Pulmonary artery endothelial cell (primary cell): Measurements from ENCODE around the gene HARS1. TPM values are rescaled to one million over a fixed set of nuclear protein-coding genes. Genes with fewer than 3 reads are reported as not detected.
"Not testable (repeated sequence)": the region's sequence is repeated elsewhere in the genome, so short reads cannot be mapped to it uniquely, and the experiment has no call there.

Experiments
- DNase-seq: peaks from one replicate; pipeline ENCODE4 v3.0.0-alpha.2; 2011; ENCODE audit warnings: low read depth, low spot score
- total RNA-seq: library from RNA; depleted of rRNA; stranded (reverse); fragments of >200 nt; gene quantifications from 2 replicates; pipeline ENCODE4 v1.2.3, GENCODE V29; 2014

The HARS1 gene
- 92.7 and 110 TPM in 2 replicates for total RNA-seq

GRCh38 chr5:140690941-140691924 lies at the start of gene HARS1, which contains the start of gene HARS2:
TSS of gene HARS1 (minus strand) at chr5:140691370. CDS start at chr5:140691304, 66 bp downstream.
TSS of gene HARS2 (plus strand) at chr5:140691455. CDS start at chr5:140691649, 194 bp downstream.
- peak; percentile 81 for DNase-seq

- DNase-seq = no peak
Measured at GRCh38 chr5:140737486-140737885, 46.3 kb upstream of the HARS1 start.

GRCh38 chr5:140734354-140734753 lies 43.2 kb upstream of the HARS1 start:
- DNase-seq = no peak

GRCh38 chr5:140733098-140733497 lies 41.9 kb upstream of the HARS1 start:
- DNase-seq = no peak

- peak; percentile 49 for DNase-seq
Measured at GRCh38 chr5:140725799-140726471, 34.8 kb upstream of the HARS1 start.

- not testable (repeated sequence) for DNase-seq
Measured at GRCh38 chr5:140721395-140721794, 30.2 kb upstream of the HARS1 start.

- DNase-seq = not testable (repeated sequence)
Measured at GRCh38 chr5:140720738-140721137, 29.6 kb upstream of the HARS1 start.

- no peak for DNase-seq
Measured at GRCh38 chr5:140718266-140718592, 27.1 kb upstream of the HARS1 start.

GRCh38 chr5:140716238-140716637 lies 25.1 kb upstream of the HARS1 start:
- DNase-seq = not testable (repeated sequence)

- no peak for DNase-seq
Measured at GRCh38 chr5:140713562-140714094, 22.5 kb upstream of the HARS1 start.

- no peak for DNase-seq
Measured at GRCh38 chr5:140711794-140712193, 20.6 kb upstream of the HARS1 start.

- DNase-seq = peak; percentile 92
Measured at GRCh38 chr5:140710899-140711552, 19.9 kb upstream of the HARS1 start.

- DNase-seq = not testable (repeated sequence)
Measured at GRCh38 chr5:140708787-140709186, 17.6 kb upstream of the HARS1 start.

GRCh38 chr5:140707812-140708211 lies 16.6 kb upstream of the HARS1 start:
- no peak for DNase-seq

GRCh38 chr5:140700177-140701144 lies 9.3 kb upstream of the HARS1 start, which contains the start of gene ZMAT2:
TSS of gene ZMAT2 (plus strand) at chr5:140700447. CDS start at chr5:140700461, 14 bp downstream.
- peak; percentile 97 for DNase-seq

- DNase-seq = no peak
Measured at GRCh38 chr5:140696891-140697492, 5.8 kb upstream of the HARS1 start.

GRCh38 chr5:140694276-140694675 lies 3.1 kb upstream of the HARS1 start:
- DNase-seq = no peak

GRCh38 chr5:140690376-140690932 lies 716 bp downstream of the HARS1 start:
- DNase-seq = no peak

GRCh38 chr5:140678993-140679392 lies 12.2 kb downstream of the HARS1 start:
- no peak for DNase-seq
